T-helper 1 cell (primary cell): ENCODE measurements around the gene PRR36.

Experiments used
- DNase-seq, 5 donors: peaks; one replicate each; pipeline ENCODE4 v3.0.0-alpha.2; 2012 to 2020

PRR36 gene

GRCh38 chr19:7844951-7845350 is 29.2 kb downstream of the PRR36 start:
- no peak for DNase-seq

- no peak for DNase-seq
Measured at GRCh38 chr19:7844405-7844804, 29.8 kb downstream of the PRR36 start.

- no peak for DNase-seq
Measured at GRCh38 chr19:7843521-7843920, 30.7 kb downstream of the PRR36 start.

- no peak for DNase-seq
Measured at GRCh38 chr19:7842661-7843294, 31.4 kb downstream of the PRR36 start.

GRCh38 chr19:7841751-7842660 is 32.2 kb downstream of the PRR36 start:
- no peak for DNase-seq

- DNase-seq = no peak
Measured at GRCh38 chr19:7840629-7841028, 33.6 kb downstream of the PRR36 start.

- DNase-seq = no peak
Measured at GRCh38 chr19:7839476-7839875, 34.7 kb downstream of the PRR36 start.

- no peak for DNase-seq
Measured at GRCh38 chr19:7833225-7834099, 40.7 kb downstream of the PRR36 start.

GRCh38 chr19:7832781-7833180 is 41.4 kb downstream of the PRR36 start:
- DNase-seq = no peak

GRCh38 chr19:7832009-7832408 is 42.2 kb downstream of the PRR36 start:
- DNase-seq = no peak

GRCh38 chr19:7831452-7831851 is 42.7 kb downstream of the PRR36 start:
- no peak for DNase-seq

- no peak for DNase-seq
Measured at GRCh38 chr19:7830823-7831222, 43.4 kb downstream of the PRR36 start.

GRCh38 chr19:7830272-7830771 is 43.9 kb downstream of the PRR36 start:
- no peak for DNase-seq

- DNase-seq = peak; percentile 99 to 100 (median 99)
Measured at GRCh38 chr19:7829561-7830271, 44.5 kb downstream of the PRR36 start, which contains the start of gene EVI5L. Gene EVI5L (plus strand): TSS chr19:7830218. CDS start chr19:7846543, 16,325 bp downstream.

GRCh38 chr19:7829166-7829520 is 45.0 kb downstream of the PRR36 start:
- DNase-seq = no peak

- no peak for DNase-seq
Measured at GRCh38 chr19:7823686-7824301, 50.4 kb downstream of the PRR36 start.

- no peak for DNase-seq
Measured at GRCh38 chr19:7822910-7823515, 51.2 kb downstream of the PRR36 start.

GRCh38 chr19:7820588-7820987 is 53.6 kb downstream of the PRR36 start:
- DNase-seq = no peak

- DNase-seq = no peak
Measured at GRCh38 chr19:7819337-7819736, 54.9 kb downstream of the PRR36 start.

- no peak for DNase-seq
Measured at GRCh38 chr19:7818806-7819205, 55.4 kb downstream of the PRR36 start.
